NB4 (cell line): ENCODE measurements around the gene ARCN1.

Experiments used
- CTCF ChIP-seq: IDR thresholded peaks from one replicate; pipeline ENCODE4 v1.5.1; 2012; ENCODE audit warnings: low read depth, low read length
- MAX ChIP-seq: IDR thresholded peaks from 2 replicates; pipeline ENCODE4 v1.6.1; 2011; ENCODE audit warnings: low read depth, low read length
- MYC ChIP-seq: IDR thresholded peaks from 2 replicates; pipeline ENCODE4 v1.6.1; 2011; ENCODE audit warnings: low read depth, low read length
- POLR2A ChIP-seq: IDR thresholded peaks from 2 replicates; pipeline ENCODE4 v1.6.1; 2011; ENCODE audit warnings: mild to moderate bottlenecking; ENCODE audit not compliant: insufficient read length; ENCODE audit errors: extremely low read depth

GRCh38 chr11:118614511-118614910 lies 42.3 kb downstream of the ARCN1 start:
- no peak for TF ChIP-seq CTCF
- no peak for TF ChIP-seq POLR2A
- no peak for TF ChIP-seq MAX
- no peak for TF ChIP-seq MYC
